Erythroblast (primary cell): Measurements from ENCODE around the gene ITSN1.

Source experiments
- GATA1 ChIP-seq: IDR thresholded peaks from 2 replicates; pipeline ENCODE4 v1.6.1; 2011; ENCODE audit warnings: low read depth, mild to moderate bottlenecking, control low read depth, low read length, moderate library complexity
- POLR2A ChIP-seq: IDR thresholded peaks from 2 replicates; pipeline ENCODE4 v1.6.1; 2011; ENCODE audit warnings: mild to moderate bottlenecking, low read length

DNA sequence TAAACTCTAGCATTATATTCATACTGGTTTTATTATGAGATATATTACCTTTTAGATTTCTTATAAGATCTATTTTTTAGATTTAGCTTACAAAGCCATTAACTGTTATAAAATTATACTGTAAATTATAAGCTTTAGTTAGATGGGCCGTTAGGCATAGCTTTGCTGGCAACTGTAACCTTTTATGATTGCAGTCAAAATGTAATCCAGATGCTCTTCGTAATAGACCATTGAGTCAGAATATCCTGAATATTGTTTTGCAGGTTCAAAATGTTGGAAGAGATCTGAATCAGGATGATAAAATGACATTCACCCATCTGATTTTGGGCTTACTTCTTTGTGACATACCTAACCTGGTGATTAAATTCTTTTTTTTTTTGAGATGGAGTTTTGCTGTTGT, 20.9 kb downstream of the ITSN1 start:
- TF ChIP-seq POLR2A: no peak
- no peak for TF ChIP-seq GATA1
